Measurements from ENCODE around the gene UROD. TPM values are rescaled to one million over a fixed set of nuclear protein-coding genes. Genes with fewer than 3 reads are reported as not detected.

UROD gene
- total RNA-seq, 1 donor from 2014 or later: 77.4 TPM

DNA sequence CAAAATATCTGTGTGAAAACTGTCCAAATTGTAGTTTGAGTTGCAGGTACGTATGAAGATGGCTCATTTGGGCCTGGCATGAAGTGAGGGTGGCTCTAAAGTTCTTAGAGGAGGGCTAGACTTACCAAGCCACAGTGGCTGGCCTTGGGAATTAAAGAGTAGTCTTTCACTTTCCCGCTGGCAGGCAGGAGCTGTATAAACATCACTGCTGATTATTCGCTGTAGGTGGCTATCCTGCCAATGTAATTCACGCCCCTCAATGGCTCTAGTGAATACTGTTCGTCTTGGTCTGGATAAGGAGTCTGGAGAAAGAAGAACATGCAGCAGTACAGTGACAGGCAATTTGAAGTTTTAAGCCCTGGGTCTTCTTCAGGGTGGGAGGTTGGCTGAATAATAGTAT lies 31.0 kb downstream of the UROD start:
- no peak overlapping the region for H3K4me3 Mint-ChIP-seq
- H3K27ac Mint-ChIP-seq (ENCODE audit: unreplicated experiment): no peak overlapping the region
- H3K4me1 Mint-ChIP-seq: no peaks in the 10 kb centered on the region
- TF ChIP-seq, protein P1, sequence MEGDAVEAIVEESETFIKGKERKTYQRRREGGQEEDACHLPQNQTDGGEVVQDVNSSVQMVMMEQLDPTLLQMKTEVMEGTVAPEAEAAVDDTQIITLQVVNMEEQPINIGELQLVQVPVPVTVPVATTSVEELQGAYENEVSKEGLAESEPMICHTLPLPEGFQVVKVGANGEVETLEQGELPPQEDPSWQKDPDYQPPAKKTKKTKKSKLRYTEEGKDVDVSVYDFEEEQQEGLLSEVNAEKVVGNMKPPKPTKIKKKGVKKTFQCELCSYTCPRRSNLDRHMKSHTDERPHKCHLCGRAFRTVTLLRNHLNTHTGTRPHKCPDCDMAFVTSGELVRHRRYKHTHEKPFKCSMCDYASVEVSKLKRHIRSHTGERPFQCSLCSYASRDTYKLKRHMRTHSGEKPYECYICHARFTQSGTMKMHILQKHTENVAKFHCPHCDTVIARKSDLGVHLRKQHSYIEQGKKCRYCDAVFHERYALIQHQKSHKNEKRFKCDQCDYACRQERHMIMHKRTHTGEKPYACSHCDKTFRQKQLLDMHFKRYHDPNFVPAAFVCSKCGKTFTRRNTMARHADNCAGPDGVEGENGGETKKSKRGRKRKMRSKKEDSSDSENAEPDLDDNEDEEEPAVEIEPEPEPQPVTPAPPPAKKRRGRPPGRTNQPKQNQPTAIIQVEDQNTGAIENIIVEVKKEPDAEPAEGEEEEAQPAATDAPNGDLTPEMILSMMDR (conservative IDR thresholded peaks at IDR 0.05): no peak
- DNase-seq (ENCODE audit: low read depth, low spot score): no peak
- peaks cover 4% of the 10 kb centered on the region for H3K36me3 Mint-ChIP-seq (ENCODE audit: low read depth)
- H3K27me3 Mint-ChIP-seq (ENCODE audit: low read depth): no peaks in the 10 kb centered on the region
- H3K9me3 Mint-ChIP-seq: no peaks in the 10 kb centered on the region

DNA sequence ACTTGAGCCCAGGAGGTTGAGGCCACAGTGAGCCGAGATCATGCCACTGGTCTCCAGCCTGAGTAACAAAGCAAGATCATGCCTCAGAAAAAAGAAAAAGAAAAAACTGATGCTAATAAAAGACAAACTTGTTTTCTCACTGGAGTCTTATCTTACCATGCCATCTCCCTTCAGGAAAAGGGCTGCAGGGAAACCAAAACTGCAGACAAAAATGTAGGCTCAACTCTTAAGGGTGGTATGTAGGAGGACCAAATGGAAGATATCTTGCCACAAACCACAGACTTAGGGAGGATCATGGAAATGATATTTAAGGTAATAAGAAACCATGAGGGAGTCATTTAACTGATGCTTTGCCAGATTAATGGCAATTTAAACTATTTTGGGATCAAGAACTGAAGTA lies 32.9 kb downstream of the UROD start:
- DNase-seq (ENCODE audit: low read depth, low spot score): no peak
- TF ChIP-seq, protein P1 (conservative IDR thresholded peaks at IDR 0.05): no peak
- peaks cover 8% of the 10 kb centered on the region for H3K4me1 Mint-ChIP-seq
- H3K36me3 Mint-ChIP-seq (ENCODE audit: low read depth): peaks cover 4% of the 10 kb centered on the region
- no peaks in the 10 kb centered on the region for H3K27me3 Mint-ChIP-seq (ENCODE audit: low read depth)
- H3K27ac Mint-ChIP-seq (ENCODE audit: unreplicated experiment): no peak overlapping the region
- no peaks in the 10 kb centered on the region for H3K9me3 Mint-ChIP-seq
- no peak overlapping the region for H3K4me3 Mint-ChIP-seq

DNA sequence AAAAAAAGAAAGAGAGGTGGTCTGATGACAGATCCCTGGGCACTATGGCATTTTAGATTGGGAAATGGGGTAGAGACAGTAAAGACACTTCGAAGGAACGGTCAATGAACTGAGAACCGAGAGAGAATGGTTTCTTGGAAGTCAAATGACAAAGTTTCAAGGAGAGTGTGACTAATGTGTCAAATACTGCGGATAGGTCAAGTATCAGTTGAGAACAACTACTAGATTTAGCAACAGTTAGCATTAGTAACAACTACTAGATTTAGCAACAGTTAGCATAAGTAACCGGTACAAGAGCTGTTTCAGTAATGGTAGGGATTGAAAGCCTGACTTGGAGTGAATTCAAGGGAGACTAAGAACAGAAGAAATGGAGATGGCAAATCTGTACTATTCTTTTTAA lies 35.0 kb downstream of the UROD start:
- Mint-ChIP-seq H3K4me1 (peaks cover 8% of the 10 kb centered on the region), H3K27me3 (ENCODE audit: low read depth) (no peaks in the 10 kb centered on the region), H3K36me3 (ENCODE audit: low read depth) (peaks cover 4% of the 10 kb centered on the region), H3K9me3 (no peaks in the 10 kb centered on the region), H3K4me3 (no peak overlapping the region), H3K27ac (ENCODE audit: unreplicated experiment) (no peak overlapping the region)
- TF ChIP-seq, protein P1 (conservative IDR thresholded peaks at IDR 0.05): no peak
- DNase-seq (ENCODE audit: low read depth, low spot score): no peak

DNA sequence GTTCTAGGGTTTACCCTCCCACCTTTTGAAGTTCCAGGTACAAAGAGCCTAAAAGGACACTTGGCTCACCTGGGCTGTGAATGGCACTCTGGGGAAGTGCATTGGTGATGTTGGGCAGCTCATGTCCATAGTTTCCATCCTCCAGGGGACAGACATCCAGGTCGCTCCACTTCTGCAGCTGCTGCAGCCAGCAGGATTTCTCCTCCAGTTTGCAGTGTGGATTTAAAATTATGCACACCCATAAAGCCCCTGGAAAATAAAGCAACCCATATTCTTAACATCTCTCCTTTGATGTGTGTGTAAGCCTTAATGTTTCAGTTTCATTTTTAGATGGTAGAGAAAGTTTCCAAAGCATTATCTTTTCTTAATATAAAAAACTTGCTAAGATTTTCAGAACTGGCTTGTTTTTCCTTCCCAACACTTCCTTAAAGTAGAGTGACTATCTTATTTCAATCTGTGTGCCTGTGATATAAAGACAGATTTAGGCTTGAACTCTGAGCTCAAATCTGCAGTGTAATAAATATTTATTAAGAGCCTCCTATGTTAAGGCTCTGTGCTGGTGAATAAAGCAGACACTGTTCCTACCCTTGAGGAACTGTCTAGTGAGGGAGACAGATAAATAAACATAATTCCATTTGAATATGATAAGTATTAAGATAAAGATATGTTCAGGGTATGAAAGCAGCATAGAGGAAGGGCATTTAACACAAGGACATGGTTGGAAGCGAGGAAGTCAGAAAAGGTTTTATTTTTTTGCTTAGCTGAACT lies 39.1 kb downstream of the UROD start:
- Mint-ChIP-seq H3K27me3 (ENCODE audit: low read depth) (no peaks in the 10 kb centered on the region), H3K9me3 (no peaks in the 10 kb centered on the region)
- TF ChIP-seq, protein P1 (conservative IDR thresholded peaks at IDR 0.05): no peak

DNA sequence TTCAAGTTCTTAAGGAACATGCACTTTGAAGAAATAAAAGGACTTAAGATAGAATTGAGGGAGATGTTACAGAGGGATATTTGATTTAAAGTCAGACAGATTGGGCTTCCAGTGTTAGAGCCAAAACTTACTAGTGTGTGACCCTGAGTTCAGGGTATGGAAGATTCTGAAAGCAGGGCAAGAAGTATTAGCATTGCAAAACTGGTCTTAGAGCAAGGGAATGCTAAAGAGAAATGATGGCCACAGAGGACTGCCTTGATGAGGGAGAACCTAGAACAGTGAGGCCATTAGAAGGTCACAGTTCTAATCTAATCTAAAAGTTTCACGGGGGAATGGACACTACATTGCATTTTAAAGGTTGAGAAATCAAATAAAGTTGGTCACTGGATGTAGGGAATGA lies 45.5 kb downstream of the UROD start:
- no peaks in the 10 kb centered on the region for H3K36me3 Mint-ChIP-seq (ENCODE audit: low read depth)
- no peaks in the 10 kb centered on the region for H3K9me3 Mint-ChIP-seq
- no peaks in the 10 kb centered on the region for H3K4me1 Mint-ChIP-seq
- TF ChIP-seq, protein P1 (conservative IDR thresholded peaks at IDR 0.05): no peak
- no peak overlapping the region for H3K27ac Mint-ChIP-seq (ENCODE audit: unreplicated experiment)
- H3K4me3 Mint-ChIP-seq: no peak overlapping the region
- no peaks in the 10 kb centered on the region for H3K27me3 Mint-ChIP-seq (ENCODE audit: low read depth)
- DNase-seq (ENCODE audit: low read depth, low spot score): no peak

More for the DNA sequence above, 39.1 kb downstream of the UROD start:
- no peak overlapping the region for H3K27ac Mint-ChIP-seq (ENCODE audit: unreplicated experiment)
- no peak overlapping the region for H3K4me3 Mint-ChIP-seq
- H3K4me1 Mint-ChIP-seq: peaks cover 8% of the 10 kb centered on the region
- no peak for DNase-seq (ENCODE audit: low read depth, low spot score)
- H3K36me3 Mint-ChIP-seq (ENCODE audit: low read depth): no peaks in the 10 kb centered on the region

Measured in neural crest cell (in vitro differentiated cells).